ENCODE results near the gene RASGRP2. TPM values are rescaled to one million over a fixed set of nuclear protein-coding genes. Genes with fewer than 3 reads are reported as not detected.
A peak's percentile ranks its signal among the peaks of the same experiment; 100 is the strongest.

RASGRP2 gene
- total and polyA plus RNA-seq, 11 donors: 16.2 to 78.9 (median 28.1) TPM

DNA sequence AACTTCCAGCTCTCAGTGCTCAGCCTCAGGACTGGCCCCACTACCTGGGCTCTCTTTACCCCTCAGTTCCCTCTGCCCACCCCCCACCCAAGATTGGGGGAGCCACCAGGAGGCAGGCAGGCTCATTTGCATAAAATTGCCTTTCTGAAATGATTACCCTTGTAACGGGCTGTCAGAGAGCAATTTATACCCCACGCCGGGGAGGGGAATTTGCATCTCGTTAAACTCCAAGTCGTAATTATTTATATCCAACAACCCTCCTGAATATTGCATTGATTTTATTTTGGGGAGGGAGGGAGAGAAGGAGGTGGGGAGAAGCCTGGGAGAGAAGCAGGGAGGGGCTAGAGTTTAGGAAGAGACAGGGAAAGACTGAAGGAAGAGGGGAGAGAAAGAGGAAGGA lies 29.3 kb downstream of the RASGRP2 start:
- Histone ChIP-seq H3K36me3 (no peaks in the 10 kb centered on the region), H3K27ac (no peak overlapping the region), H3K27me3 (peaks cover 44 to 98% (median 86%) of the 10 kb centered on the region in 9 donors), H3K9me3 (no peaks in the 10 kb centered on the region), H3K4me1 (peaks cover 0 to 22% (median 0%) of the 10 kb centered on the region in 12 donors), H3K4me3 (no peak overlapping the region)
- TF ChIP-seq POLR2A (IDR thresholded peaks at IDR 0.05): no peak
- TF ChIP-seq, protein P1, sequence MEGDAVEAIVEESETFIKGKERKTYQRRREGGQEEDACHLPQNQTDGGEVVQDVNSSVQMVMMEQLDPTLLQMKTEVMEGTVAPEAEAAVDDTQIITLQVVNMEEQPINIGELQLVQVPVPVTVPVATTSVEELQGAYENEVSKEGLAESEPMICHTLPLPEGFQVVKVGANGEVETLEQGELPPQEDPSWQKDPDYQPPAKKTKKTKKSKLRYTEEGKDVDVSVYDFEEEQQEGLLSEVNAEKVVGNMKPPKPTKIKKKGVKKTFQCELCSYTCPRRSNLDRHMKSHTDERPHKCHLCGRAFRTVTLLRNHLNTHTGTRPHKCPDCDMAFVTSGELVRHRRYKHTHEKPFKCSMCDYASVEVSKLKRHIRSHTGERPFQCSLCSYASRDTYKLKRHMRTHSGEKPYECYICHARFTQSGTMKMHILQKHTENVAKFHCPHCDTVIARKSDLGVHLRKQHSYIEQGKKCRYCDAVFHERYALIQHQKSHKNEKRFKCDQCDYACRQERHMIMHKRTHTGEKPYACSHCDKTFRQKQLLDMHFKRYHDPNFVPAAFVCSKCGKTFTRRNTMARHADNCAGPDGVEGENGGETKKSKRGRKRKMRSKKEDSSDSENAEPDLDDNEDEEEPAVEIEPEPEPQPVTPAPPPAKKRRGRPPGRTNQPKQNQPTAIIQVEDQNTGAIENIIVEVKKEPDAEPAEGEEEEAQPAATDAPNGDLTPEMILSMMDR (IDR thresholded peaks at IDR 0.05): no peak
- intact Hi-C loops (cut with DNase I): no loop called here
- ATAC-seq: no peak
- 53 to 59% (median 58%) methylated on average over 5 of the region's 5 CpGs for WGBS, 4 donors
- DNase-seq: no peak

DNA sequence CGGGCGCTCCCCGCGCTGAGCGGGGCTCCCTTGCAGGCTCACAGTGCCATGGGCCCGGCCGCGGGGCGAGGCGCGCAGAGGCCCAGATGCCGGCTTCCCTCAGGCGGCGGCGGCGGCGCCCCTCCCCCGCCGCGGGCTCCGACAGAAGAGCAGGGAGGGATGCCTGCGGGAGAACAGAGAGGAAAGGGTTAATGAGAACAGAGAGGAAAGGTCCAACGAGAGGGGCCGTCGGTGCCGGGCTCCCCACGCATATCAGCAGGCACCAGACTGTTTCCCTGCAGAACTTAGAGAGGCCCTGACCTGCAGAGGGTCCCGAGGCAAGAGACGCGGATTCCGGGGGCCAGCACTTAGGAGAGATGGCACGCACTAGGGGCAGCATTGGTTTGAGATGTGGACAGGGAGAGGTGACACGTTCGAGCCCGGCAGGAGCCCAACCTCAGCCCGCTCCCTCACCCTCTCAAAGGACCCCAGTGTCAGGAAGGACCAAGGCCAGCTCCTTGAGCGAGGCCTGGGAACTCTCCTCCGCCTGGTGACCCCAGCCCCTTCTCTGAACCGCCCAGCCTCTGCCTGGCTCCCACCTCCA lies 30.1 kb downstream of the RASGRP2 start:
- no peaks in the 10 kb centered on the region for H3K9me3 ChIP-seq
- H3K4me1 ChIP-seq: peaks cover 0 to 22% (median 0%) of the 10 kb centered on the region in 12 donors
- WGBS, 4 donors: 3 to 7% (median 6%) methylated on average over 20 to 39 of the region's 39 CpGs
- no peak for ATAC-seq
- H3K27me3 ChIP-seq: peaks cover 46 to 98% (median 89%) of the 10 kb centered on the region in 9 donors
- no peak overlapping the region for H3K27ac ChIP-seq
- intact Hi-C loops (cut with DNase I): no loop called here
- no peak for TF ChIP-seq POLR2A (IDR thresholded peaks at IDR 0.05)
- TF ChIP-seq, protein P1 (IDR thresholded peaks at IDR 0.05): no peak
- H3K4me3 ChIP-seq: peak overlapping the region in 1 of 12 donors; percentile 34
- H3K36me3 ChIP-seq: no peaks in the 10 kb centered on the region
- no peak for DNase-seq

DNA sequence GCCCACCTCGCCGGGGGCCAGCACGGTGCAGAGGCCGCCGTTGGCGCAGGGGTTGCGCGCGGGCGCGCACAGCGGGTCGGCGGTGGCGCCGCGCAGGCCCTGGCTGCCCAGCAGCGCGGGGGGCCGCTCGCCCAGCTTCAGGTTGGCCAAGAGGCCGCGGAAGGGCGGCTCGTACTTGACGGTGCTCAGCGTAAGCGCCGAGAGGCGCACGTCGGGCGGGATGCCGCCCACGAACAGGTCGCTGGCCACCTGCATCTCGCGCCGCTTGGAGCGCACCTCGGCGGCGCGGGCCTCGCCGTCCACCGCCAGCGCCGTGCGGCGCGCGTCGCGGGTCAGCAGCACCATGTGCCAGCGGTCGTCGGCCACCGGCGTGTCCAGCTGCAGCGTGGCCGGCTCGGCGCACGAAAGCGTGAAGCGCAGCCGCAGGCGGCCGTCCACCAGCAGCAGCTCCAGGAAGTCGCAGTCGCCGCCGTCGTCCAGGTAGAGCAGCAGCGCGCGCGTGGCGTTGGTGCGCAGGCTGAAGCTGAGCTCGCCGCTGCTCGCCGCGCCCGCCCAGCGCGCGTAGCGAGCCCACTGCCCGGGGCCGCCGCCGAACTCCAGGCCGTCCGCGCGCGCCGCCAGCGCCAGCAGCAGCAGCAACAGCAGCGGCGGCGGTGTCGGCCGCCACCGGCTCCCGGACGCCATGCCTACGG lies 30.8 kb downstream of the RASGRP2 start:
- intact Hi-C loops (cut with DNase I): no loop called here
- no peak for TF ChIP-seq POLR2A (IDR thresholded peaks at IDR 0.05)
- TF ChIP-seq, protein P1 (IDR thresholded peaks at IDR 0.05): no peak
- Histone ChIP-seq H3K36me3 (no peaks in the 10 kb centered on the region), H3K9me3 (no peaks in the 10 kb centered on the region), H3K27ac (no peak overlapping the region), H3K27me3 (peaks cover 46 to 98% (median 89%) of the 10 kb centered on the region in 9 donors), H3K4me1 (peaks cover 0 to 22% (median 0%) of the 10 kb centered on the region in 12 donors), H3K4me3 (peak overlapping the region in 2 of 12 donors; percentile 17 to 34)
- 1 to 6% (median 2%) methylated on average over 16 to 111 of the region's 111 CpGs for WGBS, 4 donors
- ATAC-seq (peak in 2 of 4 donors; percentile 33 to 66), DNase-seq (peak in 1 of 5 donors; percentile 62)

DNA sequence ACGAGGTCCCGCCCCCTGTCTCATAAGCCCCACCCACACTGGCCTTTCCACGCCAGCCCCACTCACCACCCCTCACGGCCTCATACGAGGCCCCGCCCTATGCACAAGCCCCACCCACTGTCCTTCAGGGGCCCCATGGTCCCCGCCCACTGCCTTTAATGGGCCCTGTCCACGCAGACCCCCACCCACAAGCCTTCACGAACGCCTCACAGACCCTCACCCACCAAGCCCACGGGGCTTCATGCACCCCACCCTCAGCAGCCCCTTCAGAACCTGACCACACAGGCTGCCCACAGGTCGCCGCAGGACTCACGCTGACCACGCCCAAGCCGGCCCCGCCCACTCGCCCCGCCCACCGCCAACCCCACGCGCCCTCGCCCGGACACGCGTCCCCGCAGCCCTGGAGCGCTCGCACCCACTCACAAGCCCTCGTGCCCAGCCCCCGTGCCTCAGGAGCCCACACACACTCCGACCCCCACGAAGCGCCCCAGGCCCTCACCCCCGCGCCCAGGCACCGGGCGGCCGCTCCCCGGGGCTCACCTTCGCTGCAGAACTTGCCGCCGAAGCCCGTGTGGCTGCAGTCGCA lies 31.4 kb downstream of the RASGRP2 start:
- ATAC-seq (no peak), DNase-seq (peak in 1 of 5 donors; percentile 61)
- no peaks in the 10 kb centered on the region for H3K9me3 ChIP-seq
- no peak overlapping the region for H3K4me3 ChIP-seq
- H3K27ac ChIP-seq: no peak overlapping the region
- TF ChIP-seq POLR2A (IDR thresholded peaks at IDR 0.05): no peak
- TF ChIP-seq, protein P1 (IDR thresholded peaks at IDR 0.05): no peak
- 9 to 14% (median 9%) methylated on average over 29 to 45 of the region's 45 CpGs for WGBS, 4 donors
- peaks cover 46 to 98% (median 89%) of the 10 kb centered on the region in 9 donors for H3K27me3 ChIP-seq
- no peaks in the 10 kb centered on the region for H3K36me3 ChIP-seq
- intact Hi-C loops (cut with DNase I): no loop called here
- peaks cover 0 to 22% (median 0%) of the 10 kb centered on the region in 12 donors for H3K4me1 ChIP-seq
